CD14-positive monocyte (primary cell): ENCODE measurements around the gene TDRD9. TPM values are rescaled to one million over a fixed set of nuclear protein-coding genes. Genes with fewer than 3 reads are reported as not detected.

Experiments used
- DNase-seq, 3 donors: peaks; one replicate each; pipeline ENCODE4 v3.0.0-alpha.2; 2011 to 2022
- H2AFZ ChIP-seq: 2 replicates; pipeline ENCODE4 v1.6.0; 2012; ENCODE audit warnings: mild to moderate bottlenecking, low read depth, low read length, inconsistent platforms; ENCODE audit not compliant: insufficient read depth, poor library complexity, severe bottlenecking
- H3K27ac ChIP-seq, 2 donors: 1 replicate in 1 of 2; 2 replicates in 1 of 2; pipeline ENCODE4 v1.5.1; 2012 to 2013; ENCODE audit warnings: low read length in 2 of 2, control low read depth in 1 of 2, inconsistent platforms in 1 of 2, low read depth in 1 of 2, mild to moderate bottlenecking in 1 of 2
- H3K27me3 ChIP-seq, 2 donors: one replicate each; pipeline versions ENCODE4 v1.6.0 to v1.6.1; 2011 to 2013; ENCODE audit warnings: low read length in 2 of 2; ENCODE audit not compliant: control insufficient read depth in 2 of 2, insufficient read depth in 2 of 2
- H3K36me3 ChIP-seq, 2 donors: replicated peaks in 1 of 2; 1 replicate in 1 of 2; 2 replicates in 1 of 2; pipeline versions ENCODE4 v1.5.1 to v1.6.1; 2012 to 2013; ENCODE audit warnings: low read length in 2 of 2, control low read depth in 1 of 2, inconsistent platforms in 1 of 2, mild to moderate bottlenecking in 1 of 2; ENCODE audit not compliant: insufficient read depth in 2 of 2, control insufficient read depth in 1 of 2
- H3K4me1 ChIP-seq, 2 donors: 1 replicate in 1 of 2; 2 replicates in 1 of 2; pipeline versions ENCODE4 v1.5.1 to v1.6.1; 2012 to 2013; ENCODE audit warnings: low read length in 2 of 2, control low read depth in 1 of 2, inconsistent platforms in 1 of 2, mild to moderate bottlenecking in 1 of 2, moderate library complexity in 1 of 2; ENCODE audit not compliant: insufficient read depth in 2 of 2, control insufficient read depth in 1 of 2
- H3K4me2 ChIP-seq: replicated peaks from 2 replicates; pipeline ENCODE3; 2012; ENCODE audit warnings: low read length, moderate library complexity, mild to moderate bottlenecking; ENCODE audit not compliant: poor library complexity, severe bottlenecking; ENCODE audit errors: extremely low read depth
- H3K4me3 ChIP-seq, 3 experiments: fragments of 200-600 bp in 1 of 3; sonication (generic) in 1 of 3; replicated peaks in 1 of 3; 1 replicate in 2 of 3; 2 replicates in 1 of 3; pipeline ENCODE4 v1.5.1; 2011 to 2013; ENCODE audit warnings: low read length in 3 of 3, mild to moderate bottlenecking in 3 of 3, control low read depth in 2 of 3, low read depth in 2 of 3, inconsistent platforms in 1 of 3, moderate library complexity in 1 of 3
- H3K79me2 ChIP-seq: 2 replicates; pipeline ENCODE4 v1.6.0; 2012; ENCODE audit warnings: mild to moderate bottlenecking, control low read depth, inconsistent platforms, low read length, moderate library complexity; ENCODE audit not compliant: insufficient read depth
- H3K9ac ChIP-seq: 2 replicates; pipeline ENCODE4 v1.6.0; 2017; ENCODE audit warnings: low read length, mild to moderate bottlenecking; ENCODE audit not compliant: insufficient read depth, poor library complexity, severe bottlenecking
- H3K9me3 ChIP-seq, 2 donors: replicated peaks in 1 of 2; 1 replicate in 1 of 2; 2 replicates in 1 of 2; pipeline versions ENCODE4 v1.5.1 to v1.6.1; 2012 to 2013; ENCODE audit warnings: low read length in 2 of 2, control low read depth in 1 of 2; ENCODE audit not compliant: control insufficient read depth in 1 of 2, insufficient read depth in 1 of 2
- H4K20me1 ChIP-seq: 2 replicates; pipeline ENCODE4 v1.6.0; 2012; ENCODE audit warnings: mild to moderate bottlenecking, low read length, control low read depth, moderate library complexity; ENCODE audit not compliant: insufficient read depth
- H3K27ac Mint-ChIP-seq, 7 donors: one replicate each; pipeline ENCODE4 v1.8.0; 2020; ENCODE audit warnings: mild to moderate bottlenecking in 7 of 7, mixed read lengths in 7 of 7, moderate library complexity in 6 of 7, inconsistent platforms in 2 of 7
- H3K27me3 Mint-ChIP-seq, 3 donors: one replicate each; pipeline ENCODE4 v1.8.0; 2021 to 2022; ENCODE audit warnings: low read depth in 3 of 3, mild to moderate bottlenecking in 3 of 3, mixed read lengths in 3 of 3, moderate library complexity in 3 of 3, inconsistent platforms in 1 of 3
- H3K36me3 Mint-ChIP-seq, 2 donors: one replicate each; pipeline ENCODE4 v1.8.0; 2020; ENCODE audit warnings: mixed read lengths in 2 of 2, inconsistent platforms in 1 of 2, mild to moderate bottlenecking in 1 of 2
- H3K4me1 Mint-ChIP-seq: one replicate; pipeline ENCODE4 v1.8.0; 2020; ENCODE audit warnings: mild to moderate bottlenecking, mixed read lengths
- H3K4me3 Mint-ChIP-seq, 2 donors: one replicate each; pipeline ENCODE4 v1.8.0; 2020; ENCODE audit warnings: mild to moderate bottlenecking in 2 of 2, mixed read lengths in 2 of 2, moderate library complexity in 1 of 2
- H3K9me3 Mint-ChIP-seq, 7 donors: one replicate each; pipeline ENCODE4 v1.8.0; 2020 to 2022; ENCODE audit warnings: mixed read lengths in 7 of 7, mild to moderate bottlenecking in 6 of 7, moderate library complexity in 6 of 7, inconsistent platforms in 2 of 7
- CTCF ChIP-seq: fragments of 200-600 bp; IDR thresholded peaks from one replicate; pipeline ENCODE4 v1.8.0; 2022; ENCODE audit warnings: antibody characterized with exemption, mild to moderate bottlenecking
- WGBS: methylation state at CpG from one replicate; pipeline ENCODE4 v1.1.5; 2013; ENCODE audit warnings: missing lambda C conversion rate; ENCODE audit not compliant: insufficient coverage; 5-methylcytosine and 5-hydroxymethylcytosine counted together
- intact Hi-C, 2 donors: fragments of 100-400 bp; cut with micrococcal nuclease; formaldehyde crosslinking; loops; one replicate each; pipeline versions ENCODE4 v1.15.0 to v1.15.1; 2023
- polyA plus RNA-seq, 3 donors: library from polyadenylated mRNA; depleted of rRNA in 1 of 3; unstranded in 2 of 3; stranded (reverse) in 1 of 3; fragments of 300-500 nt in 2 of 3; fragments of >200 nt in 1 of 3; fragmentation: Illumina TruSeq in 2 of 3; gene quantifications; 1 replicate in 2 of 3; 2 replicates in 1 of 3; pipeline ENCODE4 v1.2.3, GENCODE V29; 2012 to 2021

TDRD9 gene
- polyA plus RNA-seq, 3 donors: 7.6 to 12.1 (median 11.8) TPM

DNA sequence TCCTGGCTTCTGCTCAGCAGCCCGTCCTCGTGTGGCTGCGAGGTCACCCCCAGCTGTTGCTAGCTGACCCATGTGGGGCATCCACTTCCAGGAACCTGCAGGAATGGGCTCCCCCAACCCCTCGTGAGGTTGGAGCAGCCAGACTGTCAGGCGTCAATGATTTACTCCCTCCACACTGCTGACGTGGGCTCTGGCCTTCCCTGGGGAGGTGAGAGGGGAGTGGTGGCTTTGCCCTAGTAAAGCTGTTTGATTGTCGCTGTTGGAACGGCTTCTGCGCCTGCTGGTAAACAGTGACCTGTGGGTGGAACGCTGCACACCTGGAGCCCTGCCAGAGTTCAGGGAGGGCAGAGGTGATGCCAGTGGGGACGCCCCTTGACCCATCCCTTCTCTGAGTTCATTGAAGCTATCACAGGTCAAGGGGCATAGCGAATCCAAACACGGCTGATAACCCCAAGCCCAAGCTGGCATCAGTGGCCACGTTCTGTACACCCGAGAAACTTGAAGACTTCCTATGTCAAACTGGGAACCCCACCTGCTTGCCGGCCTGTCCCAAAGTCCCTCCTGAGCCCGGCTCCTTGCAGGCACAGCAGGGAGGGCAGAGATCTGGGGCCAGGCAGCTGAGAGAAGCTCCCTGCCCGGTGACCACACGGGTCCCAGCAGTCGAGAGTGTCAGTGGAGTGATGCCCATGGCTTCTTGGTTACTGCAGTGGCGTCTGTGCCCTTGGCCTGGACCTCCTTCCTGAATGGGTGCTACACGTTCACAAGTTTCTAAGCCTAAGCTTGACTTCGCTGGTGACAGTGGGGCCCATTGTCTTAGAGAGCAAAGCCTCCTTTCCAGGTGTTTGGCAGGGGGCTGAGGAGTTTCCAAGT, 160.0 kb downstream of the TDRD9 start:
- Histone ChIP-seq H3K9ac (no peak overlapping the region), H3K4me2 (no peak overlapping the region), H3K27me3 (peaks cover 0 to 20% of the 10 kb centered on the region in 2 donors), H3K4me3 (no peak overlapping the region), H3K79me2 (no peaks in the 10 kb centered on the region), H3K36me3 (no peaks in the 10 kb centered on the region), H3K4me1 (no peaks in the 10 kb centered on the region), H4K20me1 (no peaks in the 10 kb centered on the region), H3K9me3 (no peaks in the 10 kb centered on the region), H3K27ac (no peak overlapping the region), H2AFZ (no peak overlapping the region)
- Mint-ChIP-seq H3K27ac (no peak overlapping the region), H3K36me3 (no peaks in the 10 kb centered on the region), H3K9me3 (peaks cover 0 to 5% (median 0%) of the 10 kb centered on the region in 7 donors), H3K4me1 (no peaks in the 10 kb centered on the region), H3K4me3 (no peak overlapping the region), H3K27me3 (peaks cover 17 to 38% (median 26%) of the 10 kb centered on the region in 3 donors)
- intact Hi-C loops: no loop called here
- WGBS: 90% methylated on average over 20 of the region's 23 CpGs
- no peak for TF ChIP-seq CTCF
- DNase-seq: no peak

DNA sequence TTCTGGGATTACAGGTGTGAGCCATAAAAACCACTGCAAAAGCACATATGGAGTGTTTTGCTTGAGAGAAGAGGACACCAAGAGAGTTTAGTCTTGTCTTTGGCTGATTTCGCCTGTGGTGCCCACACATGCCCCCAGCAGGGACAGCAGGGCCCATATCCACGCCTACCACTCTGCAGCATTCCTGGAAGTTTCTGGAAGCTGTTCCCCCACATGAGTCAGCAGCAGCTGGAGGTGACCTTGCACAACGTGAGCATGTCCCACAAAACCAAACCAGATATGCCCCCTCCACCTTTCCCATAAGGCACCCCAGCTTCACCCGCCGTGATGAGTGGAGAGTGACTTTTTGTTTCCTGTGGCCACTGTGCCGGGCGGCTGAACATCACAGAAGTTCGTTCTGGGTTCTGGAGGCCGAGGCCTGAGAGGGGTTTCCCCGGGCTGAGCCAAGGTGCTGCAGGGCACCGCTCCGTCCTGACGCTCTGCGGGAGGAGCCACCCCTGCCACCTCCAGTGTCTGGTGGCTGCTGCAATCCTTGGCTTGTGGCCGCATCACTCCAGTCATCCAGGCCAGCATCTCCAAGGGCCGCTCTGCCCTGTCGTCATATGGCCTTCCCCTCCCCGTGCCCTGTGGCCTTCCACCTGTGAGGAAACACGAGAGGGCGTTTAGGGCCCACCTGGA, 162.0 kb downstream of the TDRD9 start:
- peaks cover 8 to 22% (median 12%) of the 10 kb centered on the region in 3 donors for H3K27me3 Mint-ChIP-seq
- Histone ChIP-seq H3K4me2 (no peak overlapping the region), H3K27ac (no peak overlapping the region), H3K9ac (no peak overlapping the region), H3K27me3 (peaks cover 0 to 10% of the 10 kb centered on the region in 2 donors), H3K9me3 (no peaks in the 10 kb centered on the region), H3K4me3 (no peak overlapping the region), H3K4me1 (no peaks in the 10 kb centered on the region), H3K36me3 (no peaks in the 10 kb centered on the region), H4K20me1 (no peaks in the 10 kb centered on the region), H2AFZ (no peak overlapping the region), H3K79me2 (no peaks in the 10 kb centered on the region)
- H3K27ac Mint-ChIP-seq: no peak overlapping the region
- 92% methylated on average over 16 of the region's 20 CpGs for WGBS
- H3K9me3 Mint-ChIP-seq: peaks cover 0 to 2% (median 0%) of the 10 kb centered on the region in 7 donors
- peaks cover 3% of the 10 kb centered on the region for H3K4me1 Mint-ChIP-seq
- no peaks in the 10 kb centered on the region for H3K36me3 Mint-ChIP-seq
- no peak overlapping the region for H3K4me3 Mint-ChIP-seq
- TF ChIP-seq CTCF: no peak
- no peak for DNase-seq
- intact Hi-C loops: no loop called here
